NCI-H2107 treated with DMSO at 0.1 percent for 48 hours (cell line): ENCODE measurements around the gene ZMYM3.
A peak's percentile ranks its signal among the peaks of the same experiment; 100 is the strongest.

ENCODE experiments used
- DNase-seq: peaks from one replicate; lab custom pipeline; 2025; ENCODE audit not compliant: unreplicated experiment; lab: John Stamatoyannopoulos, UW

Gene ZMYM3

GRCh38 chrX:71253253-71254091 is 468 bp downstream of the ZMYM3 start:
- DNase-seq, result no peak

- DNase-seq, result no peak
Measured at GRCh38 chrX:71252221-71252620, 1.7 kb downstream of the ZMYM3 start.

DNA sequence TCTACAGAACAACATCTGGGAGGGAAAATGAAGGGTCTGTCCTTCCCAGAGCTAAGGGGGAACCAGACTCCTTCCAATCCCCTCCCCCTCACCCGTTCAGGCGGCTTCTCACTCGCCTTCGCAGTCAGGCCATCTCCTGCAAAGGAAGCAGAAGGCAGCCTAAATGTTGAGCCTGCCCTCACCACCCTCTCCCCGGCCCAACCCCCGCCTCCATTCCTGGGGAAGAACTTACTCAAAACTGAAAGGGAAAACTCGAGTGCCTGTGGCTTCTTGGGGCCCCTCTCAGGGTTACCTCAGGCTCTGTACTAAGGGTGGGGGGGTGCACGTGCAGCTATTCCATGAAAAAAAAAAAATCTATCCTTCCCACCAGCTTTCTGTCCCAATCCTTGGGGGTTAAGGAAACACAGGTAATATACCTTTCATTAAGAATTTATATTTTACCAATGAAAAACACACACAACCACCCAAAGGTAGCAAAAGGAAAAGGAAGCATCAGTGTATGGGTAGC is 2.4 kb downstream of the ZMYM3 start:
- DNase-seq, result no peak

GRCh38 chrX:71250841-71251240 is 3.1 kb downstream of the ZMYM3 start:
- DNase-seq, result no peak

DNA sequence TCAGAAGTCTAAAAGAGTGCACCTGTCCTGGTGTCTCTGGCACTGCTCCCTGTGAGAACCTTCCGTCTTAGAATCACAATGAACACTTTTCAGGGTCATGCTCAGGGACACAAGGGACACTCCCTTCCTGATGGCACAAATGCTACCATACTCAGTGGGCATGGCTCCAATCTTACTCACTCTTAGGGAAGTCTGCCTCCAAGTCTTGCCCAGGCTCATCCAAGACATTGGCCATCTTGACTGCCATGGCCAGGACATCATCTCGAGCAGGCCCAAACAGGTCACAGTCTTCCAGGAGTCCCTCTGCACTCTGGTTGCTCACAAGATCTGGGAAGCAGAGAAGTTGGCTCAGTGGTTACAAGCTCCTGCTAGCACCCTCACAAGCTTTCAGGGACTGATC is 8.8 kb downstream of the ZMYM3 start:
- DNase-seq, result no peak

DNA sequence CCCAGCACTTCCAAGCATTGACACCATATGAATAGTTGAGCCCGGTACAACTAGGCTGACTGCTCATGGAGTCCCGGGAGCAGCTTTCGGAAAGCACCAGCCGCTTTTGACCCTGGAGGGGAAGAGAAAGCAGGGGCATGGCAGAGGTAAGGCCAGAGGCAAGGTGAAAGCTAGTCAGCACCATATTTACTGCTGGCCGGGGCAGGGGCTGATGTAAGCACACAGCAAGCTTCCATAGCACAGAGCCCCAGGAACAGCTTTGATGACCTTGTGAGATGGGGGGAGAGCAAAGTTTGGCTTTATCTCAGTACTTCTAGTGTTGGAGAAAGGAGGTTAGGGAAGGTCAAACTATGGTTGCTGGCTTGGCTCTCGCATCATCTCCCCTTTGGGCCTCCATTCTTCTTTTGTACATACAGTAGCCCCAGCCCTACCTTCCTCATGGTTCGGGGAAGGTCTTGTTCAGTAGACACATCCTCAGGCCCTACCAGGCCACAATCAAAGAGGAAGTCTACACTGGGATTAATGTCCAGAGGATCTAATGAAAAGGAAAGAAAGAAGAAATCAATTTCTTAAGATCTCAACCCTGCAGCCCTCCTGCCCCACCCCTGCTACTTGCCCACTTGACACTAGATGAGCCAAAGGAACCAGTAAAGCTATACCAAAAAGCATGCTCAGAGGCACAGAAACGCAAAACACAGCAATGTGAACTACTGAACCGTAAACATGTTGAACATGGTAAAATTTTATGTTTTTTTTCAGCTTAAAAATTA is 9.4 kb downstream of the ZMYM3 start:
- DNase-seq, result no peak

GRCh38 chrX:71241301-71241700 is 12.6 kb downstream of the ZMYM3 start:
- DNase-seq, result no peak

DNA sequence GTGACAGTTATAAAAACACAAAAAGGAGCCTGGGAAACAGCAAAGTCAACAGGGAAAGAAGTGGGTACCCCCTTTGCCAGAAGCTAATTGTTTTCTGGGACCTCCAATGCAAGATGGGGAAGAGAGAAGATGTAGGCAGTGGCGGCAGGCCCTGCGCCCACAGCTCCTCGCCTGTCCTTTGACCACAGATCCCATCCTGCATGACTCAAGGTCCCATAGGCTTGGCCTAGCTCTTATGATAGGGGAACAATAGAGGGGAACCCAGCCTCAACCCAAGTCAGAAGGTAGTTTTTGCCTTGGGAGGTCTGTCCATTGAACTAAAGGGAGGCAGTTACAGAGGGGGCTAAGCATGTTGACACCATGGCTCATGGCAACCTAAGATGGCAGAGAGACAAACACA is 14.2 kb downstream of the ZMYM3 start:
- DNase-seq, result no peak

GRCh38 chrX:71236836-71237235 is 17.1 kb downstream of the ZMYM3 start:
- no peak for DNase-seq

GRCh38 chrX:71235482-71235881 is 18.5 kb downstream of the ZMYM3 start:
- no peak for DNase-seq

DNA sequence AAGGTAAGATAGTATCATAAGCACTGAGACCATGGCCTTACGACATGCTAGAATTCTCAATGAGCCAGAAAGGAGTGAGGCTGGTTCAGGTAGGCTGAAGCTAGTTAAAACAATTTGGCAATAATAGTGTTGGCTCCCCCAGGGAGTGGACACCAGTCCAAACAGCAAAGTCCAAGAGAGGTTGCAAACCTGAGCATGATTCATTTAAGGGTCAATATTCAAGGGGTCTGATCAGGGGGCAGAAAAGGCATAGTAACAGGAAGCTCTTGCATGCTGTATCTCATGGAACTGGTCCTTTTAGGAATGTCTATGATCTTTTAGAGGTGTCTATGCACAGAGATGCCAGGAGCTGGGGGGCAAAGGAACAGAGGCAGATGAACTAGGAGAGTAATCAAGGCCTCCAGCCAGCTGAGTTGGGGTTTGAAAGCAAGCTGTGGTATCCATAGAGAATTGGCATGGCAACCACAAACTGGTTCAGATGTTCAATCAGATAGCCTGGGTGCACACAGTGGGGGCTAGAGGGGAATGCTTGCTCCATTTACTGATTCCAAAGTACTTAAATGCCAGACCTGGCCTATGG is 25.8 kb downstream of the ZMYM3 start:
- no peak for DNase-seq

GRCh38 chrX:71227370-71228062 is 26.4 kb downstream of the ZMYM3 start:
- DNase-seq, result no peak

DNA sequence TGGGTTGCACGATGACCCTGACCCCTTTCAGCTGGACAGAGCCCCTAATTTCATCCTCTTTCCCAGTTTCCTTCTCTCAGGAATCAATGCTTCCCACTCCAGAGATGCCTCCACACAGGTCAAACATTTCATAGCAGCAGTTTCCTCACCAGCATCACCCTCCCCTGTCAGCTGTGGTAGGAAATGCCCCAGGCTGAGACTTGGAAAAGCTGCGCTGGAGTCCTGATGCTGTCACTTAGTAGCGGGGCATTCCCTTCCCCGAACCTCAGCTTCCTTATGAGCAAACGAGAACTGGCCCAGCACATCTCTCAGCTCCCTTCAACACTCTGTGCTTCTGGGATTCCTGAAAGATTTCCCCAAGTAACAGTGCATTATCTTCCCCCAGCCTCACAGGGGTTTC is 28.3 kb downstream of the ZMYM3 start:
- no peak for DNase-seq

GRCh38 chrX:71225009-71225408 is 28.9 kb downstream of the ZMYM3 start:
- no peak for DNase-seq

DNA sequence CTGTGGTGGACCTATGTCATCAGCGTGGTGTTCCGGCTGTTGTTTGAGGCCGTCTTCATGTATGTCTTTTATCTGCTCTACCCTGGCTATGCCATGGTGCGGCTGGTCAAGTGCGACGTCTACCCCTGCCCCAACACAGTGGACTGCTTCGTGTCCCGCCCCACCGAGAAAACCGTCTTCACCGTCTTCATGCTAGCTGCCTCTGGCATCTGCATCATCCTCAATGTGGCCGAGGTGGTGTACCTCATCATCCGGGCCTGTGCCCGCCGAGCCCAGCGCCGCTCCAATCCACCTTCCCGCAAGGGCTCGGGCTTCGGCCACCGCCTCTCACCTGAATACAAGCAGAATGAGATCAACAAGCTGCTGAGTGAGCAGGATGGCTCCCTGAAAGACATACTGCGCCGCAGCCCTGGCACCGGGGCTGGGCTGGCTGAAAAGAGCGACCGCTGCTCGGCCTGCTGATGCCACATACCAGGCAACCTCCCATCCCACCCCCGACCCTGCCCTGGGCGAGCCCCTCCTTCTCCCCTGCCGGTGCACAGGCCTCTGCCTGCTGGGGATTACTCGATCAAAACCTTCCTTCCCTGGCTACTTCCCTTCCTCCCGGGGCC is 29.7 kb downstream of the ZMYM3 start:
- no peak for DNase-seq

DNA sequence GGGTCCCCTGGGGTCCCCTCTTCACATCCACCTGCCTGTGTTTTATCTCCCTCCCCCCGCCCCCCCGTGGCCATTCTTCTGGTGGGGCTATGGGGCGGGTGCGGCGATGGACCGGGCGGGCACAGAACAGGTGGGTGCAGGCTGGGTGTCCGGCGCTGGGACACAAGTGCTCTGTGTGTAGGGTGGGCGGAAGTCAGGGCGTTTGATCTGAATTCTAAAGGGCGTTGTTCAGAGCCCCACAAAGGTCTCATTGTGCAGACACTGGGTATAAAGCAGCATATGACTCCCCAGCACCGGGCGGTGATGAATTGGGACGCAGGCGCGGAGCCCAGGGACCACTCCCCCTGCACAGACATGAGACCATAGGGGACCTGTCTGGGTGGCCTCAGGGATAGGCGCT is 31.0 kb downstream of the ZMYM3 start, which contains the start of gene GJB1:
GJB1 (plus strand) TSS at position 296 of the 400 bp plus-strand sequence. CDS start 484 bp downstream, outside the sequence.
- DNase-seq, result no peak

GRCh38 chrX:71221145-71221544 is 32.8 kb downstream of the ZMYM3 start:
- no peak for DNase-seq

GRCh38 chrX:71217298-71217697 is 36.6 kb downstream of the ZMYM3 start:
- no peak for DNase-seq

DNA sequence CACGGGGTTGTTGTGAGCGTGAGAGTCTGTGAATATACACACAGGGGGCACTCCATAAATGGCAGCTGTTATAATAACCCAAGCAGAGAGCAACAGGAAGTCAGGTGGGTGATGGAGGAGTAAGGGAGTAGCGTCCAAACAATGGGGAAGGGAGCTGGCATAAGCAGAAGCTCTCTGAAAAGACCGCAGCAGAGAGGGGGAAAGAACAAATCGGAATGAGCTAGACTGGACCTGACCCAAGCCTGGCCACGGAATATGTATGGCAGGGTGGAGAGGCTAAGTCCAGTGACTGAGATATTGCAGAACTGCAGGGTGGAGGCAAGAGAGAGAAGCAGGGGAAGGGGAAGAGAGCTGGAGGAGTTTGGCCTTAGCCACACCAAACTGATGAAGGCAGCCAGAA is 37.5 kb downstream of the ZMYM3 start:
- DNase-seq, result peak; percentile 93

DNA sequence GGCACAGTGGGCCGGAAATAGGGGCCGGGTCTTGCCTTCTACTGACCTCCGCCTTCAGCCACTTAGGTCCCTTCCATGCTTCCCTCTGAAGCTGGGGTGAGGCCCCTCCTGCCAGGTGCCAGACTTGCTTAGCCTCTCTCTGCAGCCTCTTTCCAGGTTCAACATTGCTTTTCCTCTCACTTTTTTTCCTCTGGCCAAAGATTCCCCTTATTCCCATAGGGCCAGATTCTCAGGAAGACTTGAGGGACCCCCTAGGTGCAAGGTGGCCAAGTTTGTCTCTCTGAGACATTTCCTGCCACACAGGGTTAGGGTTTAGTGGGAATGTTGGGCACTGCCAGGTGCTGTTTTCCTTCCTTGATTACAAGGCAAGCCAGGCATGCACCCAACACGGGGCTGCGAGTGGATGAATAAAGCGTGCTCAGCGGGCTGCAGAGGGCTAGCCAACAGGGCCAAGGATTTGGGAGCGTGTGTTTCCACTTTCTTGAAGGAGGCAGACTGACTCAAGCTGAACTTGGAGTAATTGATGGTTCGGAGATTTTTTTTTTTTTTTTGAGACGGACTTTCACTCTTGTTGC is 38.5 kb downstream of the ZMYM3 start:
- no peak for DNase-seq
